Stomach (tissue), 4 donors: ENCODE measurements around the gene EPS8L2.

Source experiments
- POLR2A ChIP-seq, 4 donors: fragments of 450-650 bp; IDR thresholded peaks; one replicate each; pipeline ENCODE4 v1.6.1; 2016; ENCODE audit warnings: antibody characterized with exemption in 4 of 4, control low read depth in 2 of 4, mild to moderate bottlenecking in 1 of 4, moderate library complexity in 1 of 4
- TF ChIP-seq, protein P1 (sequence below), 7 experiments: fragments of 450-650 bp in 4 of 7; fragments of 200-600 bp in 3 of 7; sonication (generic) in 3 of 7; IDR thresholded peaks; one replicate each; pipeline ENCODE4 v1.5.1; 2016 to 2019; ENCODE audit warnings: antibody characterized with exemption in 7 of 7, control low read depth in 2 of 7, mild to moderate bottlenecking in 1 of 7

DNA sequence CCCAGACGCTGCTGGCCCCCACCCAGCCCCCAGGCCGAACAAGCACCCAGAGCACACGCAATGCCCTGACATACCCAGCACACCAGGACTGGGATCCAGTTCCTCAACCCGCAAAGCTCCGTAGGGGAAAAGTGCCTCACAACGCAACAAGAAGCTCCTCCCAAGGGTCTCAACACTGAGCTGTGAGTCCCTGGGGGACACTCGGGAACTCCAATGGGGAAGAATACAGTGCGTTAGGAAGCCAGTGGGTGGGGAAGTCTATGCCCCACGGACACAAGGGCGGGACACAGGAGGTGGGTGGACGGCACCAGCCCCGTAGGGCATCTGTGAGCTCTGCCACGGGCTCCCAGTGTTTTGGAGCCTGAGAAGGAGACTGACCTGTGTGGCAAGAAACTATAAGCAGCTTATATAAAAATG lies 12.6 kb upstream of the EPS8L2 start:
- TF ChIP-seq POLR2A (IDR thresholded peaks at IDR 0.05) = no peak
- TF ChIP-seq, protein P1, sequence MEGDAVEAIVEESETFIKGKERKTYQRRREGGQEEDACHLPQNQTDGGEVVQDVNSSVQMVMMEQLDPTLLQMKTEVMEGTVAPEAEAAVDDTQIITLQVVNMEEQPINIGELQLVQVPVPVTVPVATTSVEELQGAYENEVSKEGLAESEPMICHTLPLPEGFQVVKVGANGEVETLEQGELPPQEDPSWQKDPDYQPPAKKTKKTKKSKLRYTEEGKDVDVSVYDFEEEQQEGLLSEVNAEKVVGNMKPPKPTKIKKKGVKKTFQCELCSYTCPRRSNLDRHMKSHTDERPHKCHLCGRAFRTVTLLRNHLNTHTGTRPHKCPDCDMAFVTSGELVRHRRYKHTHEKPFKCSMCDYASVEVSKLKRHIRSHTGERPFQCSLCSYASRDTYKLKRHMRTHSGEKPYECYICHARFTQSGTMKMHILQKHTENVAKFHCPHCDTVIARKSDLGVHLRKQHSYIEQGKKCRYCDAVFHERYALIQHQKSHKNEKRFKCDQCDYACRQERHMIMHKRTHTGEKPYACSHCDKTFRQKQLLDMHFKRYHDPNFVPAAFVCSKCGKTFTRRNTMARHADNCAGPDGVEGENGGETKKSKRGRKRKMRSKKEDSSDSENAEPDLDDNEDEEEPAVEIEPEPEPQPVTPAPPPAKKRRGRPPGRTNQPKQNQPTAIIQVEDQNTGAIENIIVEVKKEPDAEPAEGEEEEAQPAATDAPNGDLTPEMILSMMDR (IDR thresholded peaks at IDR 0.05) = no peak
